HG02798 (cell line): ENCODE data around the gene OR2A1.
A peak's percentile ranks its signal among the peaks of the same experiment; 100 is the strongest.
"Not testable (repeated sequence)": the region's sequence is repeated elsewhere in the genome, so short reads cannot be mapped to it uniquely, and the experiment has no call there.

ENCODE experiments used
- ATAC-seq: cut with Tn5 transposase; IDR thresholded peaks from one replicate; pipeline ENCODE4 v1.9.1; 2021; ENCODE audit warnings: mild to moderate bottlenecking; ENCODE audit not compliant: unreplicated experiment, poor library complexity

OR2A1 gene

GRCh38 chr7:144311872-144312469 lies at the start of gene OR2A1:
OR2A1 (plus strand) TSS chr7:144312419; CDS start chr7:144318125, 5,706 bp downstream.
- ATAC-seq: not testable (repeated sequence)

GRCh38 chr7:144264692-144265091 lies 47.5 kb upstream of the OR2A1 start, which contains the start of gene OR2A7:
OR2A7 (minus strand) TSS chr7:144264792; CDS start chr7:144259628, 5,164 bp downstream.
- not testable (repeated sequence) for ATAC-seq

GRCh38 chr7:144269188-144269587 lies 43.0 kb upstream of the OR2A1 start, which contains the start of gene CTAGE8:
CTAGE8 (minus strand) TSS chr7:144269288; CDS start chr7:144269250, 38 bp downstream.
- not testable (repeated sequence) for ATAC-seq

- not testable (repeated sequence) for ATAC-seq
These were observed 36.9 kb upstream of the OR2A1 start for GRCh38 chr7:144275281-144275680.

- peak; percentile 62 for ATAC-seq
These were observed 32.2 kb upstream of the OR2A1 start for GRCh38 chr7:144280010-144280409.

GRCh38 chr7:144281981-144282380 lies 30.2 kb upstream of the OR2A1 start:
- not testable (repeated sequence) for ATAC-seq

- ATAC-seq: not testable (repeated sequence)
These were observed 29.7 kb upstream of the OR2A1 start for GRCh38 chr7:144282490-144282889.

GRCh38 chr7:144283716-144284115 lies 28.5 kb upstream of the OR2A1 start:
- ATAC-seq: not testable (repeated sequence)

- ATAC-seq: not testable (repeated sequence)
These were observed 24.9 kb upstream of the OR2A1 start for GRCh38 chr7:144287171-144287784.

- not testable (repeated sequence) for ATAC-seq
These were observed 20.6 kb upstream of the OR2A1 start for GRCh38 chr7:144291607-144292006.

GRCh38 chr7:144292384-144293161 lies 19.6 kb upstream of the OR2A1 start:
- not testable (repeated sequence) for ATAC-seq

GRCh38 chr7:144293794-144294499 lies 18.3 kb upstream of the OR2A1 start:
- peak; percentile 76 for ATAC-seq

- ATAC-seq: not testable (repeated sequence)
These were observed 9.5 kb upstream of the OR2A1 start for GRCh38 chr7:144302578-144303303.

- ATAC-seq: not testable (repeated sequence)
These were observed 8.6 kb upstream of the OR2A1 start for GRCh38 chr7:144303607-144304006.

- not testable (repeated sequence) for ATAC-seq
These were observed 7.1 kb upstream of the OR2A1 start for GRCh38 chr7:144305156-144305555.

- not testable (repeated sequence) for ATAC-seq
These were observed 2.5 kb upstream of the OR2A1 start for GRCh38 chr7:144309702-144310101.

- not testable (repeated sequence) for ATAC-seq
These were observed 1.0 kb upstream of the OR2A1 start for GRCh38 chr7:144311218-144311617.

- ATAC-seq: not testable (repeated sequence)
These were observed 5.3 kb downstream of the OR2A1 start for GRCh38 chr7:144317537-144317936.

- not testable (repeated sequence) for ATAC-seq
These were observed 7.3 kb downstream of the OR2A1 start for GRCh38 chr7:144319547-144319946.
